GM21723 (cell line): ENCODE data around the gene FGFR2.

ENCODE experiments used
- ATAC-seq: cut with Tn5 transposase; IDR thresholded peaks from one replicate; pipeline ENCODE4 v1.9.1; 2021; ENCODE audit warnings: mild to moderate bottlenecking, moderate library complexity; ENCODE audit not compliant: unreplicated experiment

Gene FGFR2

GRCh38 chr10:121497513-121498470, 100.5 kb downstream of the FGFR2 start:
- no peak for ATAC-seq

DNA sequence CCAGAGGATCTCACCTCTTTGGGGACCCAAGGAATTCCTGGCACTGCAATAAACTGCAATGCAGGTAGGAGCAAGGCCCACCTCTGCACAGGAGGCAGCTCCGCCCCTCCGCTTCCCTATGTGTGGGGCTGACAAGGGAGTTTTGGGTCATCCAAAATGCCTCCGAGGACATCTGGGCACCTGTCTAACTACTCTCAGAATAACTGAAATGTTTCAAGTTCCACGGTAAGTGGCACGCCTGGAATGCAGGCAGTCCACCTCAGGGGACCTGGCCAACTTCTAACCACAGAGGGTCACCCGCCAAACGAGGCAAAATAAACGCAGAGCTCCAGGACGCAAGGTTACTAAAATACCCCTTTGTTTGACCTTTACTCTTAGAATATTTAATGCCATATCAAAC, 102.5 kb downstream of the FGFR2 start:
- no peak for ATAC-seq

DNA sequence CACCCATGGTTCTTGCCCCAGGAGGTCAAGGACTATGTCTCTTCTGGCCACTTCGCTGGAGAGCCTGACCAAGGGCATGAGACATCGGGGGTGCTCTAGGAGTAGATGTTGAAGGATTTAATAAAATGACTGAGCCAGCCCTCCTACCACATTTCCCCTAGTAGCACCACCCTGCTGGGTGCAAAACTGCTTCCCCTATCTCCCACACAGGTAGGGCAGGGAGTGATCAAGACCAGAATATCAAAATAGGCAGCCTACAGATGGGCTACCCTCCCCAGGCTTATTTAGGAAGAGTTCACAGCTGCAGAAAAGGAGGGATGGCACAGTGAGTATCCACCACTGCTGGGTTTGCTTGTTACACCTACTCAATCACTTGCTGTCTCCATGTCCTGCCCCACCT, 103.9 kb downstream of the FGFR2 start:
- ATAC-seq = no peak

DNA sequence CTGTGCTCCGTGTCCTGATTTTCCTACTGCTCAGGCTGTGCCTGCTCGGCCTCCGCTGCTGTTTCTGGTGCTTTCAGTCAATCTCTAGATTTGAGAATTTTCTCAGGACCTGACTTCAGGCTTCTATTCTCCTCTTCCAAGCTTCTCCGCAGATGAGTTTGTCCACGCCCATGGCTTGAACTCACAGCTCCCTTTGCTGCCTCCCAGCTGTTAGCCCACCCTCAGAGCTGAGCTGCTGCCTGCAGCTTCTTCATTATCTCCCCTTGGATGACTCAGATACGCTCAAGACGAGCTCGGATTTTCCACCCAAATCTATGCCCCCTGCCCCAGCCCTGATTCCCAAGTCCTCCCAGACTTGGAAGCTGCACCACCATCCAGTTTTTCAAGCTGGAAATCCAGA, 104.7 kb downstream of the FGFR2 start:
- no peak for ATAC-seq

- no peak for ATAC-seq
These were observed 107.2 kb downstream of the FGFR2 start for GRCh38 chr10:121490871-121491519.

- ATAC-seq = no peak
These were observed 112.7 kb downstream of the FGFR2 start for GRCh38 chr10:121485436-121486139.

- no peak for ATAC-seq
These were observed 113.4 kb downstream of the FGFR2 start for GRCh38 chr10:121484816-121485215.

GRCh38 chr10:121484401-121484800, 113.8 kb downstream of the FGFR2 start:
- ATAC-seq = no peak

- ATAC-seq = no peak
These were observed 117.1 kb downstream of the FGFR2 start for GRCh38 chr10:121481180-121481579.

DNA sequence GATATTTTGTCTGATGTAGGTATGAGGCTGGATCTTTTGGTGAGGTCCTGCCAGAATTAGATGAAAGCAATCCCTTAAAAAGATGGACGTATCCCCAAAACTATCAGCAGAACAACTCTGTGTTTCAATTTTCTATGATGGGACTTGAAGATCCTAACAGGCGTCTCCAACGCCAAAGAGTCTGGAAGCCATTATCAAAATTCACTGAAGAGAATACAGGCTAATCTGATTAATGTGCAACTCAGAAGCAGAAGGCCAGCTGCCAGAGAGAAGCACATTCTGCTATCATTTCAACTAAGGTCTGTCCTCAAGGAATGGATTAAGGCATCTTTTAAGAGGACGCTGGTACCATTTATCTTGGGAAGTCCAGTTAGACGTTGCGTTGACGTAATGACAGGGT, 119.7 kb downstream of the FGFR2 start:
- no peak for ATAC-seq

GRCh38 chr10:121469797-121470606, 128.2 kb downstream of the FGFR2 start:
- no peak for ATAC-seq

- ATAC-seq = no peak
These were observed 129.5 kb downstream of the FGFR2 start for GRCh38 chr10:121468726-121469125.

DNA sequence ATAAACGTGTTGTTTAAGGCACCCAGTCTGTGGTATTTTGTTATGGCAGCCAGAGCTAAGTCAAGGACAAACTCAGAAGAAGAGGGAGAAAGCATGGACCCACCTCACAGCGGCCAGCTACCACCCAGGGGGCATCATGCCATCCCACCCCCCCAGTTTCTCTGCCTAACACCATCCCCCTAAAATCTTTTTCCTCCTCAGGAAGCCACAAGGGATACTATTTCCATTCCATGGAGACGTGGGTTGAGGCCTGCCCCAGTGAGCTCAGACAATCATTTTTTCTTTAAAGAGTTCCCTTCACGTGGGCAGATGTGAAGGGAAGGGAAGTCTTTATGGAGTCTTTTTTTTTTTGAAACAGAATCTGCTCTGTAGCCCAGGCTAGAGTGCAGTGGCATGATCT, 131.8 kb downstream of the FGFR2 start:
- no peak for ATAC-seq

- no peak for ATAC-seq
These were observed 133.0 kb downstream of the FGFR2 start for GRCh38 chr10:121465215-121465614.

DNA sequence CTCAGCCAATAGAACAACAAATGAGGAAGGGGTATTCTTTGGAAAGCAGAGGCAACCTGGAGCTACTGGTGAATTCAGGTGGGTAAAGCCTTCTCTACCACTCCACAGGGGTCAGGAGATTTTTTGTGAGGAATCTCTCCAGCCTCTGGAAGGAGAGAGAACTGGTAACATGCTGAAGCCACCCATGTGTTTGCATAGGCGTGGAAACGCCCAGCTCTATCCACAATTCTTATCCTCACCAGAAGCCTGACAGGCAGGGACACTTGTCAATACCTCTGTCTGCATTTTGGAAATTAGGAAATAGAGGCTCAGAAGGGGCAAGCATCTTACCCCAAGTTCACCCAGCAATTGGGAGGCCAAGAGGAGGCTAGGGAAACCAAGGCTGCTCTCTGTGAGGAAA, 133.7 kb downstream of the FGFR2 start:
- ATAC-seq = no peak

DNA sequence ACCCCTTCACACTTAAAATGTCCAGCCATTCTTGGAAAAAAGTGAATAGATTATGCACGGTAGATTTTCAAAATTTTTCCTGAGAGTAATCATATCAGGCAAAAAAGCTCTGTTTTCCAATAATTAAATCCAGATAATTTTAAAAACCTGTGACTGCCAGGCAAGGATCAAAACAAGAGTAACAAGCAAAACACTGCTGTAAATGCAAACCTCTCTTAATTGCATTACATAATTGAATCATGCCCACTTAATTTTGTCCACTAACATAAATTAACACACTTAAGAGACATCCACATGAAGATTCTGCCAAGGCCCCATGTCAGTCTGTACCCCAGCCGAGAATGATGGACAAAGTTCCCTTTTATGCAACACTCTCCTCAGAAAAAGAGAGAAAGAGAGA, 135.3 kb downstream of the FGFR2 start:
- no peak for ATAC-seq

- no peak for ATAC-seq
These were observed 136.0 kb downstream of the FGFR2 start for GRCh38 chr10:121462281-121462680.

- no peak for ATAC-seq
These were observed 136.9 kb downstream of the FGFR2 start for GRCh38 chr10:121461307-121461706.

- ATAC-seq = no peak
These were observed 137.5 kb downstream of the FGFR2 start for GRCh38 chr10:121460733-121461132.

- no peak for ATAC-seq
These were observed 138.4 kb downstream of the FGFR2 start for GRCh38 chr10:121459622-121460453.
